Stimulated activated memory B cell treated with anti-CD40 and anti-IgM and Interleukin-4, amounts not matched to agents 10 μg/mL and 1 μg/mL and 100 μg/mL, for 72 hours (primary cell): Measurements from ENCODE around the gene GNL3.

Experiments used
- ATAC-seq: fragments of 150-1000 bp; cut with Tn5 transposase; 2 replicates; pipeline ENCODE4 v1.10.0; 2021
- H3K27ac Mint-ChIP-seq: one replicate; pipeline ENCODE4 v1.8.0; 2022; ENCODE audit warnings: mild to moderate bottlenecking, mixed read lengths
- H3K27me3 Mint-ChIP-seq: one replicate; pipeline ENCODE4 v1.8.0; 2022; ENCODE audit warnings: mixed read lengths
- H3K36me3 Mint-ChIP-seq: one replicate; pipeline ENCODE4 v1.8.0; 2022; ENCODE audit warnings: mixed read lengths
- H3K4me1 Mint-ChIP-seq: one replicate; pipeline ENCODE4 v1.8.0; 2022; ENCODE audit warnings: mixed read lengths
- H3K4me3 Mint-ChIP-seq: one replicate; pipeline ENCODE4 v1.8.0; 2022; ENCODE audit warnings: mild to moderate bottlenecking, moderate library complexity, mixed read lengths
- H3K9me3 Mint-ChIP-seq: one replicate; pipeline ENCODE4 v1.8.0; 2022; ENCODE audit warnings: mixed read lengths

Gene GNL3

DNA sequence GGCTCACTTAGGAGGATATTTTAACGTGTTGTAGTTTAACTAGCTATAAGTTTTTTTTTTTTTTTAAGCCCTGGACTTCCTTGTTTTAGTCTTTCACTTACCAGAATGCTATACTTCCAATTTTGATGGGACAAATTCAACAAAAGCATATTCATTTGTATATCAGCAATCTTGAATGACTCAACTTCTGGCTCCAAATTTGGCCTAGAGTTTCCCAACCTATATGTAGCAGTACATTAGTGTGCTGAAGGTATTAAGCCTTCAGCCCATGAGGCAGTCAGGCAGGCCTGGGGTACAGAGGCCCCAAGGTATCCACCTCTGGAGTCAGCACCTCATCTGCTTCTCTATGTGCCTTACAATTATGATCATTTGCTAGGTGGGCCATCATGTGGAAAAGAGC lies 6.0 kb upstream of the GNL3 start:
- Mint-ChIP-seq H3K27ac (peak overlapping the region; percentile 51), H3K36me3 (peaks cover 43% of the 10 kb centered on the region), H3K9me3 (no peaks in the 10 kb centered on the region), H3K27me3 (no peaks in the 10 kb centered on the region), H3K4me1 (peaks cover 46% of the 10 kb centered on the region), H3K4me3 (no peak overlapping the region)
- ATAC-seq, result no peak

DNA sequence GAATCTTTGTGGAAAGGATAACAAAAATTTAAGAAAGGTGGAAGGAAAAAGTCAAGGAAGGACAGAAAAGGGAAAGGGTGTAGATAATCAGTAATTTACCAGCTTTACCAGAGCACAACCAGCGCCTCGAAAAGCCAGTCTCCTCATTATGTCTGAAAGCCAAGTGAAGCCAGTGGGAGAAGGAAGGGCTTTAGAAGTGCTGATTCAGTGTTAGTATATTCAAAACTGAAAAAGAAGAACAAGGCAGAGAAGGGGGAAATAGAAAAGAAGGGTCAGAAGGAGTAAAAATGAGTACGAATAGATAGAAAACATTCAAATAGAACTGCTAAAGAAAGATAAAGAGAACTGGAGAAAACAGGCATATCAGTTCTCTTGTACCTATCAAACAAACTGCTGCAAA lies 4.2 kb upstream of the GNL3 start:
- peaks cover 50% of the 10 kb centered on the region for H3K4me1 Mint-ChIP-seq
- peaks cover 30% of the 10 kb centered on the region for H3K36me3 Mint-ChIP-seq
- no peaks in the 10 kb centered on the region for H3K27me3 Mint-ChIP-seq
- no peaks in the 10 kb centered on the region for H3K9me3 Mint-ChIP-seq
- H3K4me3 Mint-ChIP-seq, result peak overlapping the region; percentile 1
- no peak for ATAC-seq
- H3K27ac Mint-ChIP-seq, result peak overlapping the region; percentile 51

DNA sequence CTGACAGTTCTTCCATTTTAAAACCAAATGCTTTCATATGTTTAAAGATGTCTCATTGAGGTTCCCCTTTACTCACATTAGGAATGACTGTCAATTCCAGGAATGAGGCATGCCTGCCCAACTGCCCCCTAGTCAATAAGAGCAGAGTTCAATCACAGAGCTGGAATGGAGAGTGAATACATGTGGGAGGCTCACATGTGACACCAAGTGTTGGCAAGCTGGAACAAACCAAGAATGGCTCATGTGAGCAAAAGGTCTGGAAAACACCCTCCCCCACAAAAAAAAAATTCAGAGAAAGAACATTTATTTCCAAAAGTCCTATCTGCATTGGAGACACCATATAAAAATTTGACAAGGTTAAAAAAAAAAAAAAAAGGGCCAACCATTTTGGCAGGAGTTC lies 3.8 kb upstream of the GNL3 start:
- no peak for ATAC-seq
- Mint-ChIP-seq H3K36me3 (peaks cover 25% of the 10 kb centered on the region), H3K4me3 (no peak overlapping the region), H3K27me3 (no peaks in the 10 kb centered on the region), H3K4me1 (peaks cover 52% of the 10 kb centered on the region), H3K27ac (peak overlapping the region; percentile 51), H3K9me3 (no peaks in the 10 kb centered on the region)

DNA sequence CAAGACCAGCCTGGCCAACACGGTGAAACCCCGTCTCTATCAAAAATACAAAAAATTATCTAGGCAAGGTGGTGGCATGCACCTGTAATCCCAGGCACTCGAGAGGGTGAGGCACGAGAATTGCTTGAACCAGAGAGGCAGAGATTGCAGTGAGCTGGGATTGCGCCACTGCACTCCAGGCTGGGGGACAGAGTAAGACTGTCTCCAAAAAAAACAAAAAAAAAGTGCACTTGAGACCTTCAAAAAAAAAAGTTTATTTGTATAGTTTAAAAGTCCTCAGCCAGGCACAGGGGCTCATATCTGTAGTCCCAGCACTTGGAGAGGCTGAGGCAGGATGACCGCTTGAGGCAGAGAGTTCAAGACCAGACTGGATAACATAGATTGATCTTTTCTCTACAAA lies 2.2 kb upstream of the GNL3 start:
- H3K9me3 Mint-ChIP-seq, result no peaks in the 10 kb centered on the region
- ATAC-seq, result no peak
- H3K27ac Mint-ChIP-seq, result no peak overlapping the region
- no peaks in the 10 kb centered on the region for H3K27me3 Mint-ChIP-seq
- peaks cover 52% of the 10 kb centered on the region for H3K4me1 Mint-ChIP-seq
- H3K4me3 Mint-ChIP-seq, result no peak overlapping the region
- H3K36me3 Mint-ChIP-seq, result peaks cover 28% of the 10 kb centered on the region

DNA sequence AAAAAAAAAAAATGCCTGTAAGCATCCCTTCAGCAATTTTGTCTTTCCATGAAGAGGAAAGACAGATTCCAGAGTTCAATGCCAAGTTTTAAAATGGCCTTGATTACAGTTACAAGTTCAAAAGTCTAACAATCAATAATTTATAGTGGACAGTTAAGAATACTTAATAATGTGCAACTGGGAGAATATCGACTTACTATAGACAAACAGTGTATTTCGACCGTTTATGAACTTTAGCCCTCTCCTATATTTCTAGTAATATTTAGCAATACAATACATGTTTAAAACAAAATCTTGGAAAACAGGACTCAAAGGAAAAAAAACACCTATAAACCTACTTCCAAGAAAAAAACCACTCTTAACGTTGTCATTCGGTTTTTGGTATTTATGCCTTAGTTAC lies 1.6 kb upstream of the GNL3 start:
- Mint-ChIP-seq H3K4me1 (peaks cover 51% of the 10 kb centered on the region), H3K4me3 (peak overlapping the region; percentile 94), H3K9me3 (no peaks in the 10 kb centered on the region), H3K27me3 (no peaks in the 10 kb centered on the region), H3K27ac (peak overlapping the region; percentile 94), H3K36me3 (peaks cover 28% of the 10 kb centered on the region)
- ATAC-seq, result no peak

DNA sequence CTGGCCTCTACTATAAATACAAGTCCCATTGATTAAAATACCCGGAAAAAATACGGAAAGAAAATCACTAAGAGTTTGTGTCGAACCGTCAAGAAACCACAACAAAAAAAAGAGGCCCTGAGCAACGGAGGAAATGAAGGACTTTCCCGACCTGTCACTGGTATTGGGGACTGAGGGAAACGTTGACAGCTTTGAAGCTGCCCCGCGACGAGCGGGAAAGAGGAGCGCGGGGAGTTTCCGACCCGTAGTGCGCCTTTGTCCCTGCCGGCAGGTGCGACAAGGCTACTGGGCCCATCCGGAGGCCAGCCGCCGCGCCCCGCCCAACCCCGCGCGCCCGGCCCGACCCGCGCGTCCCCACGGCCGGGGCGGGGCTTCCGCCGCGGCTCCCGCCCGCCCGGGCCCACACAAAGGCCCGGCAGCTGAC lies 535 bp upstream of the GNL3 start:
- ATAC-seq, result peak; percentile 97
- Mint-ChIP-seq H3K36me3 (peaks cover 30% of the 10 kb centered on the region), H3K27ac (peak overlapping the region; percentile 94), H3K4me1 (peaks cover 48% of the 10 kb centered on the region), H3K27me3 (no peaks in the 10 kb centered on the region), H3K9me3 (no peaks in the 10 kb centered on the region), H3K4me3 (peak overlapping the region; percentile 94)

DNA sequence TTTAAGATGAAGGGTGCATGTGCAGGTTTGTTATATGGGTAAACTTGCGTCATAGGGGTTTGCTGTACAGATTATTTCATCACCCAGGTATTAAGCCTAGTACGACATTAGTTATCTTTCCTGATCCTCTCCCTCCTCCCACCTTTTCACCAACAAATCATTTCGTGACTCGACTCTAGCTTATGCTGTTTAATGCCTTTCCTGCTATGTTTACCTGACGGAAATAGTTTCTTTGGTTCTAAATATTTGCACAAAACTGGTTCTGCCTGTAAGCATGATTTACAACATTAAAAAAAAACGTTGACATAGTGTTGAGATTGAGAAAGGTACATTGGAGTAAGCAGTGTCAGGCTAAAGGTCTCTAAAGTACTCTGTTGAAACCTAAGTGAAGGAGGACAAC lies 2.4 kb downstream of the GNL3 start:
- Mint-ChIP-seq H3K36me3 (peaks cover 44% of the 10 kb centered on the region), H3K9me3 (no peaks in the 10 kb centered on the region), H3K4me3 (no peak overlapping the region), H3K4me1 (peaks cover 29% of the 10 kb centered on the region), H3K27me3 (no peaks in the 10 kb centered on the region), H3K27ac (no peak overlapping the region)
- ATAC-seq, result no peak

DNA sequence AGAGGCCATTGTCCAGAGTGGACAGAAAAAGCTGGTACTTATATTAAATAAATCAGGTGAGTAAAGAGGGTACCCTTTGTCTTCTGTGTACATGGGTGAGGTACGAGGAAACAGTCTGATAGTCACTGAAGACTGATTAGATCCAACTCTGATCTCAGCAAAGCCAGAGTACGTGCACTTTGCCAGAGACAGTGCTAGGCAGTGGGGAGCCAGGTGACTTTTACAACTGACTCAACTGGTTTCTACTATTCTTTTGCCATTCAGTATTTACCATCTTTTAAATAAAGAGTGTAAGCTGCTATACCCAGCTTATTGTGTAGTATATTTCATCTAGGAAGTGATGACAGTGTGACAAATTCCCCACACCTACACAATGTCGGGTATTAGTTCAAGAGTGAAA lies 3.3 kb downstream of the GNL3 start:
- no peak for ATAC-seq
- peaks cover 51% of the 10 kb centered on the region for H3K36me3 Mint-ChIP-seq
- no peaks in the 10 kb centered on the region for H3K9me3 Mint-ChIP-seq
- H3K4me3 Mint-ChIP-seq, result no peak overlapping the region
- H3K4me1 Mint-ChIP-seq, result peaks cover 35% of the 10 kb centered on the region
- H3K27me3 Mint-ChIP-seq, result no peaks in the 10 kb centered on the region
- no peak overlapping the region for H3K27ac Mint-ChIP-seq

DNA sequence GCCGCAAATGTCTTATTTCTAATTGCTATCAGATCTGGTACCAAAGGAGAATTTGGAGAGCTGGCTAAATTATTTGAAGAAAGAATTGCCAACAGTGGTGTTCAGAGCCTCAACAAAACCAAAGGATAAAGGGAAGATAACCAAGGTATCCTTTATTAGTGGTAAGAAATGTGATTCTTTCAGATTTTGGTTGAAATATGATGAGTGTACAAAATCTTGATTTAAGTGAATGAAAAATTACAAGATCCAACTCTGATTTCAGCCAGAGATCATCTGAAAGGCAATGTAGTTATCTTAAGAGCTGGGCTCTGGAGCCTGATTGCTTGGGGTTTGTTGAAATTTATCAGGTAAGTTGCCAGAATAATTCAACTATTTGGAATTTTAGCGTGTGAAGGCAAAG lies 4.7 kb downstream of the GNL3 start:
- peaks cover 27% of the 10 kb centered on the region for H3K4me1 Mint-ChIP-seq
- no peaks in the 10 kb centered on the region for H3K27me3 Mint-ChIP-seq
- H3K4me3 Mint-ChIP-seq, result no peak overlapping the region
- H3K27ac Mint-ChIP-seq, result no peak overlapping the region
- no peaks in the 10 kb centered on the region for H3K9me3 Mint-ChIP-seq
- ATAC-seq, result no peak
- H3K36me3 Mint-ChIP-seq, result peaks cover 62% of the 10 kb centered on the region

DNA sequence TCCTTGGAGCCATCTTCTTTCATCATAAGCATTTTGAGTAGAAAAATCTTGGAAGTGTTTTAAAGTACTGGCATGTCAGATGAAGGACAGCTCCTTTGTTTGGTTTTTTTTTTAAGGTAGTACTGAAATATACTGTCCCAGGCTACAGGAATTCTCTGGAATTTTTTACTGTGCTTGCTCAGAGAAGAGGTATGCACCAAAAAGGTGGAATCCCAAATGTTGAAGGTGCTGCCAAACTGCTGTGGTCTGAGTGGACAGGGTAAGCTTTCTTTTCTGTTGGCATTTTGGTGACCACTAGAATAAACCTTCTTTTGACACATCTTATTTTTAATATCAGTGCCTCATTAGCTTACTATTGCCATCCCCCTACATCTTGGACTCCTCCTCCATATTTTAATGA lies 7.2 kb downstream of the GNL3 start:
- peaks cover 60% of the 10 kb centered on the region for H3K36me3 Mint-ChIP-seq
- H3K4me1 Mint-ChIP-seq, result peaks cover 19% of the 10 kb centered on the region
- no peak overlapping the region for H3K4me3 Mint-ChIP-seq
- H3K27ac Mint-ChIP-seq, result peak overlapping the region; percentile 55
- no peaks in the 10 kb centered on the region for H3K27me3 Mint-ChIP-seq
- H3K9me3 Mint-ChIP-seq, result no peaks in the 10 kb centered on the region
- ATAC-seq, result no peak

DNA sequence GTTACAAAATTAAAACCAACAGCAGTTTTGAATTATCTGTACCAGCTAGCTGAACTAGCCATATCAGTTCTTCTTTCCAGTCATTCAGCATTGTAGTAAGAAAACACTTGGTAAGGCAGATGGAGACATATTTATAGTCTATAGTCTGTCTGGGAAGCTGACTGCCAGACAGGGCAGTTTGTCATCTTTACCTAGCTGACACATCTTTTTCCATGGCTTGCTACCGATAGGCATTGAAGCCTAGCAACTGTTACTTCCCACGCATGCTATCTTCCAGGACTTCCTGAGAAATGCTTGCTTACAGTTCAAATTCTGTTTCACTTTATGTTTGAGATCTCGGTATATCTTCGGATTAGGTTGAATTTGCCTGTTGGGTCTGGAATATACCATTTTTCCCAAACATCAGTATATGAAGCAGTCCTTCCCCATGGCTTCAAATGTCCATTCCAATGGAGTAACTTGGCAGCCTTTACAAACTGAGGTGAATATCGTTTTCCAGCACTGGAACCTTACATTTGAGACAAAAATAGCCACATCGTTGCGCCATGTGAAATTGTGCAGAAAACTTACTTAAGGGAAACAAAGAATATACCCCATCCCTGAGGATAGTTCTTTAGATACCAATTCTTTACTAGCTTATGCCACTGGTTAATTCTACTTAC lies 8.8 kb downstream of the GNL3 start:
- H3K9me3 Mint-ChIP-seq, result no peaks in the 10 kb centered on the region
- no peak overlapping the region for H3K27ac Mint-ChIP-seq
- peaks cover 8% of the 10 kb centered on the region for H3K4me1 Mint-ChIP-seq
- H3K27me3 Mint-ChIP-seq, result no peaks in the 10 kb centered on the region
- H3K4me3 Mint-ChIP-seq, result no peak overlapping the region
- H3K36me3 Mint-ChIP-seq, result peaks cover 44% of the 10 kb centered on the region
- no peak for ATAC-seq

DNA sequence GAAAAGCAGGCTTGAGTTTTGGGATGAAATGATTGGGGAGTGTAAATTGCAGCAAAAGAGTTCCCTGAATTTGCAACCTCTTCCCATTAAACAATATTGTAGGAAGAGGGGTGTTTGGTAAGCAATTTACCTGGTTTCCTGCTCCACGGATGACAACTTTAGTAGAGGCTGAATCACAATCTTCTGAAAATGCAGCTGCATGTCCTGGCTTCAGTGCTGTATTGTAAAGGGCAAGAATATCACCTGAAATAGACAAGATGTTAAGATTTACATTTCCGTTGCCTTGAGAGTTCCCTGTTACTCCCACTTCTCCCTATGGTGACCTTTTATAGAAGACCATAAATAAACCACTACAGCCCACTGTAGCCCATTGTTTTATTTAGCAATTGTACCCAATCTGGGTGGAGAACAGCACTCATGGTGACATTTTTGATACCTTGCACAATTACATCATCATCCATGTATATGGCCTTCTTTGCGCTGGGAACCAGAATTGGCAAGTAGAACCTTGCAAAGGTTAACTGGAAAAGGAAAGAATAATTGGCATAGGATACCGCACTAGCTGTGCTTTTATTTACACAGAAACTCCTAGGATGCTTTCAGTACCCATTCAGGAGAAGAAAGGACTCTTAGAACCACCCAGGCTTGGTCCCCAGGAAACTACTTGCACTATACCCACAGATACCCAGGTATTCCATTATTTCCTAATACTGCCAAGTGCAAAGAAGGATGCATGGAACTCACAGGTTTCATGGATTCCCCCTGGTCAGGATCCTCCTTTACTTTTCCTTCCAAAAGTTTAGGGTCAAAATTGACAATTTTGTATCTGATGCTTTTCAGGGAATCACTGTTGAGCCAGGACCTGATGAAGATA lies 10.2 kb downstream of the GNL3 start:
- H3K36me3 Mint-ChIP-seq, result peaks cover 32% of the 10 kb centered on the region
- no peak overlapping the region for H3K27ac Mint-ChIP-seq
- H3K4me3 Mint-ChIP-seq, result no peak overlapping the region

DNA sequence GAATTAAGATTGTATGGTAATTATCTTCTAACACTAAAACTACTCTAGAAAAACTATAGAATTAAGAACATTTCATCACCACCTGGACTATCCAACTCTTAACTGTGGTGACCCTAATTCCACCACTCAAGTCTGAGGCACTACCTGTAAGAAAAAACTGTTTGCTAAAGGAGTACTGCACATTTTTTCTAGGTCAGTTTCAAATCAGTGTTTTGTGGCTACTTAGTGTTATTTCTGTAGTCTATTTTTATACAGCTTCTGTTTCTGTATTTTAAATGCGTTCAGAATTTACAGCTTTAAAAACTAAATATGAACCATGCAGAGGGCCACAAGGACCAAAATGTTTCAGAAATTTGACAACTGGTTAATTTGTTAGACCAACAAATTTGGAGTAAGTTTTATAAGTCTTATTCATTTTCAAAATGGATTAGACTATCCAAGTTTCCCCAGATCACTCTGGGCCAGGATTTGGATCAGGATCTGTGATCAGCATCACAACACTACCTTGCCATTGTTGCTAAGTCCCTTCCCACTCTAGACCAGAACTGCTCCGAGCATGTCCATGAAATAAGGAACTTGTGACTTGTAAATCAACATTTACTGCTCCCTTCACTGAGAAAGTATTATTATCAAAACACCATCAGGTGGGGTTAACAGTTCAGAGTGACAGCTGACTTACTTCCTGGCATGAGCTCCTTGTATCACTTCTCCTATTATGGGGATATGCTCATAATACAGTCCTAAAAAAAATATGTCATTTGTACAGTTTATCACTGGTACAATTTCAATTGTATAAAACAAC lies 11.2 kb downstream of the GNL3 start:
- peaks cover 32% of the 10 kb centered on the region for H3K36me3 Mint-ChIP-seq
- H3K4me3 Mint-ChIP-seq, result no peak overlapping the region
- peaks cover 7% of the 10 kb centered on the region for H3K4me1 Mint-ChIP-seq
- no peaks in the 10 kb centered on the region for H3K27me3 Mint-ChIP-seq
- ATAC-seq, result no peak
- peak overlapping the region; percentile 55 for H3K27ac Mint-ChIP-seq
- no peaks in the 10 kb centered on the region for H3K9me3 Mint-ChIP-seq

More for the DNA sequence above, 10.2 kb downstream of the GNL3 start:
- Mint-ChIP-seq H3K9me3 (no peaks in the 10 kb centered on the region), H3K4me1 (peaks cover 7% of the 10 kb centered on the region), H3K27me3 (no peaks in the 10 kb centered on the region)
- ATAC-seq, result no peak

DNA sequence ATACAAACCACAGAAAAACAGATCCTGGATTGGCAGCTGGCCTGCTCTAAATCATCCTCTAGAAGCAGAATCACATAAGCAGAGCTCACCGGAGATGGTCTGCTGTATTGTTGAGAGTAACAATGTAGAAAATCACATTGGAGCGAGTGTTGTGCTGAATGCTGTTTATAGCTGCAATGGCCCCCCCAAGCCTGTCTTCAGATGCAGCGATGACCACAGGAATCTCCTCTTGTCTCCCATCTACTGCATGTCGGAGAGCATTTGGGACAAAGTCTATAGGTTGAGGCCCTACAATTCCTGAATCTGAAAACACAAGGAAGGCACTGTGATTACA lies 11.8 kb downstream of the GNL3 start:
- no peak for ATAC-seq
- Mint-ChIP-seq H3K9me3 (no peaks in the 10 kb centered on the region), H3K4me3 (no peak overlapping the region), H3K36me3 (peaks cover 31% of the 10 kb centered on the region), H3K27ac (peak overlapping the region; percentile 55), H3K4me1 (peaks cover 7% of the 10 kb centered on the region), H3K27me3 (no peaks in the 10 kb centered on the region)

DNA sequence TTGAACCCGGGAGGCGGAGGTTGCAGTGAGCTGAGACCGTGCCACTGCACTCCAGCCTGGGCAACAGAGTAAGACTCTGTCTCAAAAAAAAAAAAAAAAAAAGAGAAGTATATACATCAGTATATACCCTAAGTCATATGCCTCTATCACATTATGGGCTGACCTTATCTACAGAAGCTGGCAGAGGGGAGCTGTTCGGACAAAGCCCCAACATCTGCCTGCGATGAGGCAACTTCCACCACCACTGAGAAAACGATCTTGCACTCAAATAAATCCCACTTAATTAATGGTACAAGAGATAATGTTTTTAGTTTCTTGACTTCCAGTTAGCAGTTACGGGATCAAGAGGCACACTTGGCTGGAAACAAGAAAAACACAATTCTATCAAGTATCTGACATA lies 17.5 kb downstream of the GNL3 start:
- no peaks in the 10 kb centered on the region for H3K9me3 Mint-ChIP-seq
- H3K36me3 Mint-ChIP-seq, result no peaks in the 10 kb centered on the region
- H3K27ac Mint-ChIP-seq, result no peak overlapping the region
- H3K27me3 Mint-ChIP-seq, result no peaks in the 10 kb centered on the region
- no peak overlapping the region for H3K4me3 Mint-ChIP-seq
- no peak for ATAC-seq
- H3K4me1 Mint-ChIP-seq, result peaks cover 28% of the 10 kb centered on the region
